Heart left ventricle (tissue), 16 donors: Measurements from ENCODE around the gene ACOT12. TPM values are rescaled to one million over a fixed set of nuclear protein-coding genes. Genes with fewer than 3 reads are reported as not detected.

Source experiments
- ATAC-seq, 4 donors: fragments of 200-7000 bp; cut with Tn5 transposase; one replicate each; pipeline ENCODE4 v1.9.1; 2020 to 2022; ENCODE audit warnings: moderate library complexity in 4 of 4, mild to moderate bottlenecking in 3 of 4, moderate number of reproducible peaks in 1 of 4
- DNase-seq, 5 donors: peaks; one replicate each; pipeline ENCODE4 v3.0.0-alpha.2; 2020
- H3K27ac ChIP-seq, 12 donors: fragments of 200-600 bp; sonication (generic) in 4 of 12; one replicate each; pipeline versions ENCODE4 v1.5.0 to v1.8.0; 2016 to 2022; ENCODE audit warnings: mild to moderate bottlenecking in 2 of 12
- H3K27me3 ChIP-seq, 9 donors: fragments of 200-600 bp; sonication (generic) in 2 of 9; one replicate each; pipeline versions ENCODE4 v1.5.1 to v1.8.0; 2016 to 2022; ENCODE audit warnings: mild to moderate bottlenecking in 3 of 9
- H3K36me3 ChIP-seq, 9 donors: fragments of 200-600 bp; sonication (generic) in 2 of 9; one replicate each; pipeline versions ENCODE4 v1.5.0 to v1.8.0; 2018 to 2022; ENCODE audit warnings: mild to moderate bottlenecking in 2 of 9
- H3K4me1 ChIP-seq, 12 donors: fragments of 200-600 bp; sonication (generic) in 4 of 12; one replicate each; pipeline versions ENCODE4 v1.5.0 to v1.8.0; 2016 to 2022; ENCODE audit warnings: mild to moderate bottlenecking in 3 of 12
- H3K4me3 ChIP-seq, 12 donors: fragments of 200-600 bp; sonication (generic) in 4 of 12; one replicate each; pipeline versions ENCODE4 v1.5.0 to v1.8.0; 2017 to 2022; ENCODE audit warnings: mild to moderate bottlenecking in 9 of 12, moderate library complexity in 4 of 12
- H3K9me3 ChIP-seq, 12 donors: fragments of 200-600 bp; sonication (generic) in 4 of 12; one replicate each; pipeline versions ENCODE4 v1.5.0 to v1.8.0; 2016 to 2022; ENCODE audit warnings: mild to moderate bottlenecking in 1 of 12
- POLR2A ChIP-seq, 2 donors: fragments of 450-650 bp; IDR thresholded peaks; one replicate each; pipeline ENCODE4 v1.6.1; 2017; ENCODE audit warnings: antibody characterized with exemption in 2 of 2, mild to moderate bottlenecking in 2 of 2, moderate library complexity in 2 of 2
- WGBS, 4 donors: extraction: QIAGEN DNeasy Blood & Tissue Kit in 2 of 4; methylation state at CpG; one replicate each; pipeline versions ENCODE4 v1.1.5 to v1.1.7; 2013 to 2018; 5-methylcytosine and 5-hydroxymethylcytosine counted together
- intact Hi-C, 10 donors: fragments of 100-400 bp; cut with DNase I; formaldehyde crosslinking; loops; one replicate each; pipeline versions ENCODE4 v1.11.1 to v1.14.2; 2022
- polyA plus RNA-seq, 2 donors: library from polyadenylated mRNA; stranded (reverse); fragments of 200-250 nt; gene quantifications; one replicate each; pipeline ENCODE4 v1.2.3, GENCODE V29; 2013
- total RNA-seq, 9 donors: library from RNA; depleted of rRNA in 2 of 9; stranded (reverse); fragments of >200 nt in 2 of 9; fragmentation: NEBNext Ultra II Directional in 3 of 9; extraction: Animal tissue kit (Norgen Biotek cat#: 25700) in 3 of 9; gene quantifications; one replicate each; pipeline versions ENCODE4 v1.1.0 to v1.2.4, GENCODE V29; 2016 to 2023
- TF ChIP-seq, protein P1 (sequence below), 12 donors: fragments of 200-600 bp; sonication (generic) in 4 of 12; IDR thresholded peaks; one replicate each; pipeline versions ENCODE4 v1.5.0 to v1.8.0; 2018 to 2022; ENCODE audit warnings: antibody characterized with exemption in 12 of 12, mild to moderate bottlenecking in 5 of 12
- donor health status: ischemic (EF 13 %, LVEDD 7.1; RV severe dilation, severe dysfunction).
- donor health status: healthy with polysubstance abuse.
- donor health status: DM: no; HTN: yes; CAD: no.
- donor health status: DM: no; HTN: no; CAD: no.
- donor health status: ischemic (EF 25% LVEDD 6.9; RV normal size, moderate dysfunction).
- donor health status: ischemic (EF 25% LVEDD 5.7; RV mildly dilated, moderate dysfunction).
- donor health status: healthy.
- donor health status: DM: yes; HTN: yes; CAD: no.
- donor health status: ischemic (EF 35%, LVEDD 5.7; RV mildly dilated, moderate dysfunction).
- donor health status: nonischemic (EF 11% LVEDD 7.7; RV severe dilation, severe dysfunction).
- donor health status: DM: yes; HTN: yes; CAD: no.
- donor health status: PGD.
- donor health status: ischemic (EF 29% LVEDD 5.4; RV normal size, mild dysfunction).
- donor health status: nonischemic (EF 23%, LVEDD 6.1; RV moderate dilation, normal function).

Gene ACOT12
- total and polyA plus RNA-seq, 11 donors: not detected

DNA sequence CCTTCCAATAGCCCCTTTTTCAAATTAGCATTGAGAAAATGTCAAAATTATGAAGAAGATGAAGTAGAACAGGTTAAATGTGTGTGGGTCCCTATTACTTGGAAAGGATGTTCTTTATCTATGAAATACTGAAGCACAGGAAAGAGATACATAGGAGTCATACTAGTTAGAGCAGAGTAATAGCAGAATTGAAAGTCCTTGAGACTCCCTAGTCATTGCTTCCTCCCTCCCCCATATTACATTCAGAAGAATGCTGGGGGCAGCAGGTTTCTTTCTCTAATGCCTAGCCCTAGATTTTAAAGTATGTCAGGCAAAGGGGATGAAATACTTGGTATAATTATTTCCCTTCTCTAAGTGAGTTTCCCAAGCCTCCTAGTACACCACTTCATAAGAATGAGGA is 88.1 kb downstream of the ACOT12 start:
- H3K4me1 ChIP-seq: peaks cover 0 to 20% (median 13%) of the 10 kb centered on the region in 12 donors
- H3K27me3 ChIP-seq: no peaks in the 10 kb centered on the region
- no peak overlapping the region for H3K27ac ChIP-seq
- no peak for DNase-seq
- no peak for ATAC-seq
- TF ChIP-seq, protein P1, sequence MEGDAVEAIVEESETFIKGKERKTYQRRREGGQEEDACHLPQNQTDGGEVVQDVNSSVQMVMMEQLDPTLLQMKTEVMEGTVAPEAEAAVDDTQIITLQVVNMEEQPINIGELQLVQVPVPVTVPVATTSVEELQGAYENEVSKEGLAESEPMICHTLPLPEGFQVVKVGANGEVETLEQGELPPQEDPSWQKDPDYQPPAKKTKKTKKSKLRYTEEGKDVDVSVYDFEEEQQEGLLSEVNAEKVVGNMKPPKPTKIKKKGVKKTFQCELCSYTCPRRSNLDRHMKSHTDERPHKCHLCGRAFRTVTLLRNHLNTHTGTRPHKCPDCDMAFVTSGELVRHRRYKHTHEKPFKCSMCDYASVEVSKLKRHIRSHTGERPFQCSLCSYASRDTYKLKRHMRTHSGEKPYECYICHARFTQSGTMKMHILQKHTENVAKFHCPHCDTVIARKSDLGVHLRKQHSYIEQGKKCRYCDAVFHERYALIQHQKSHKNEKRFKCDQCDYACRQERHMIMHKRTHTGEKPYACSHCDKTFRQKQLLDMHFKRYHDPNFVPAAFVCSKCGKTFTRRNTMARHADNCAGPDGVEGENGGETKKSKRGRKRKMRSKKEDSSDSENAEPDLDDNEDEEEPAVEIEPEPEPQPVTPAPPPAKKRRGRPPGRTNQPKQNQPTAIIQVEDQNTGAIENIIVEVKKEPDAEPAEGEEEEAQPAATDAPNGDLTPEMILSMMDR (IDR thresholded peaks at IDR 0.05): no peak
- no peak for TF ChIP-seq POLR2A (IDR thresholded peaks at IDR 0.05)
- H3K36me3 ChIP-seq: peaks cover 0 to 41% (median 27%) of the 10 kb centered on the region in 9 donors
- intact Hi-C loops: loop anchor here in 4 of 10 donors (10.0 kb wide), 2 partner anchors 601 to 621 kb away; no protein-coding TSS in a partner anchor
- no peaks in the 10 kb centered on the region for H3K9me3 ChIP-seq
- no peak overlapping the region for H3K4me3 ChIP-seq

DNA sequence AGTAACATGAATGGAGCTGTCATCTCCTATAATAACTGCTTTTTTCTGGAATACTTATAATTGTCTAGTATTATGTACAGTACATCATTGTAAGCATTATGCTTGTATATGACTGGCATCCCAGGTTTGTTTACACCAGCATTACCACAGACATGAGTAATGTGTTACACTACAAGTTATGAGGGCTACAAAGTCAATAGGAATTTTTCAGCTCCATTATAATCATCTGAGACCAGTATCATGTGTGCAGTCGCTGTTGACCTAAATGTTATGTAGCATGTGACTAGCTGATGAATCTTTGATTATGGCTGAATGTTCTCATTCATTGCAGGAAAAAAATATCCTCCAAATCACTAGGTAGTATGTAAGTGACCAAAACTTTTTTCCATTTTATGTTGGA is 90.4 kb downstream of the ACOT12 start:
- ATAC-seq: no peak
- no peak overlapping the region for H3K4me3 ChIP-seq
- WGBS, 4 donors: 73 to 82% (median 79%) methylated on average over 1 of the region's 1 CpG

GRCh38 chr5:81302596-81302995 is 91.3 kb downstream of the ACOT12 start:
- TF ChIP-seq, protein P1 (IDR thresholded peaks at IDR 0.05): no peak
- no peak for TF ChIP-seq POLR2A (IDR thresholded peaks at IDR 0.05)
- no peak for DNase-seq
- no peak overlapping the region for H3K27ac ChIP-seq
- H3K4me3 ChIP-seq: peak overlapping the region in 11 of 12 donors; percentile 73 to 95 (median 87)
- peaks cover 0 to 51% (median 33%) of the 10 kb centered on the region in 12 donors for H3K4me1 ChIP-seq
- ATAC-seq: no peak
- peaks cover 0 to 16% (median 4%) of the 10 kb centered on the region in 9 donors for H3K36me3 ChIP-seq
- 88 to 96% (median 89%) methylated on average over 5 of the region's 5 CpGs for WGBS, 4 donors
- intact Hi-C loops: loop anchor here in 4 of 10 donors (5.0 to 10.0 kb wide), 3 partner anchors 70 to 618 kb away; partner anchors contain the start of gene CKMT2 (in 1 of the 4)
- H3K9me3 ChIP-seq: no peaks in the 10 kb centered on the region
- no peaks in the 10 kb centered on the region for H3K27me3 ChIP-seq

More for the DNA sequence above, 90.4 kb downstream of the ACOT12 start:
- no peaks in the 10 kb centered on the region for H3K9me3 ChIP-seq
- intact Hi-C loops: loop anchor here in 4 of 10 donors (5.0 to 10.0 kb wide), 3 partner anchors 71 to 619 kb away; partner anchors contain the start of gene CKMT2 (in 1 of the 4)
- peaks cover 0 to 42% (median 31%) of the 10 kb centered on the region in 12 donors for H3K4me1 ChIP-seq
- H3K27ac ChIP-seq: no peak overlapping the region
- no peak for DNase-seq
- H3K27me3 ChIP-seq: no peaks in the 10 kb centered on the region
- TF ChIP-seq, protein P1 (IDR thresholded peaks at IDR 0.05): no peak
- TF ChIP-seq POLR2A (IDR thresholded peaks at IDR 0.05): no peak
- peaks cover 0 to 19% (median 6%) of the 10 kb centered on the region in 9 donors for H3K36me3 ChIP-seq

DNA sequence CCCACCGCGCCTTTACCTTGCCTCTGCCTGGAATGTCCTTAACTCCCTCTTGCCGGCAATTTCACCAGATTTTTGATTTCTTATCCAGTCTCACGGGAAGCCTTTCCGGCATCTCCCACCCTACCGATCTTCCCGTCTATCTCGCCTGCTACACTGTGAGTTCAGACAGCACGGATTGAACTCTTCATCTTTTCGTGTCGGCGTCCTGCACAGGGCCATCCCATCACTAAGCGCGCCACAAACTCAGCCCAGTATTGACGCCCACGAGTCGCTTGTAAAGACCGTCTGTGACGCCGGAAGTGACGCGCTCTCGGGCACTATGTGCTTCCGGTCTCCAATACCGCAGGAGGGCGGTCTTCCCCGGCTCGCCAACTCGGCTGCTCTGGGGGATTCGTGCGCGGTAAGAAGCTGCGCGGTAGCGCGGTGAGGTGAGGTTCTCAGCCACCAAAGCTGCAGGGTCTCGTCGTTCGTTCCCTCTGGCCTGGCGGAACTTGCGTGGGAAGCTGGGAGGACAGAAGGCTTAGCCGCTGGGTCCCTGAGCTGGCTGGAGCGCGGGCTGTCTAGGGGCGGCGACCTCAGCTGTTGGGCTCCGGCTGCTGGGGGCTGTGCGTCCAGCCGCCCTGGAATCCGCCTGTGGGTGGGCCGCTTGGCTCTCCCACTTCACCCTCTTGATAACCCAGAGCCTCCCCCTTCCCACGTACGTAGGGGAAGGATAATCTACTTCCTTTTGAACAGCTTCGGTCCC is 92.5 kb downstream of the ACOT12 start, which contains the start of gene ZCCHC9:
Gene ZCCHC9 (plus strand): TSS at position 317 of the 745 bp plus-strand sequence. CDS start 3,171 bp downstream, outside the sequence.
- DNase-seq: peak; percentile 93 to 97 (median 95)
- ATAC-seq: peak; percentile 97 to 99 (median 98)
- Histone ChIP-seq H3K27ac (peak within 1 kb of the TSS; percentile 74 to 96 (median 92)), H3K4me3 (peak within 1 kb of the TSS; percentile 73 to 95 (median 87)), H3K27me3 (no peaks in the 10 kb centered on the region), H3K9me3 (no peaks in the 10 kb centered on the region), H3K4me1 (peaks cover 0 to 52% (median 34%) of the 10 kb centered on the region in 12 donors), H3K36me3 (peaks cover 0 to 16% (median 4%) of the 10 kb centered on the region in 9 donors)
- intact Hi-C loops: loop anchor here in 4 of 10 donors (5.0 to 10.0 kb wide), 3 partner anchors 69 to 617 kb away; partner anchors contain the start of gene CKMT2 (in 1 of the 4)
- TF ChIP-seq POLR2A (IDR thresholded peaks at IDR 0.05): peak in 1 of 2 donors; percentile 76
- TF ChIP-seq, protein P1 (IDR thresholded peaks at IDR 0.05): peak in 10 of 12 donors; percentile 3 to 58 (median 30)
- 0 to 1% (median 0%) methylated on average over 16 to 54 of the region's 54 CpGs for WGBS, 4 donors
